GM12875 (cell line): ENCODE results near the gene USP49.

Experiments
- H3K4me3 ChIP-seq: one replicate; pipeline ENCODE4 v1.5.1; 2011; ENCODE audit warnings: low read depth, low read length, control low read depth
- CTCF ChIP-seq: IDR thresholded peaks from 2 replicates; pipeline ENCODE4 v1.5.1; 2011; ENCODE audit warnings: low read depth, mild to moderate bottlenecking, control low read depth, inconsistent platforms, low read length, moderate library complexity, borderline replicate concordance; ENCODE audit not compliant: insufficient read depth

USP49 gene

GRCh38 chr6:41811095-41811494 is 84.1 kb downstream of the USP49 start:
- no peak overlapping the region for H3K4me3 ChIP-seq
- no peak for TF ChIP-seq CTCF

GRCh38 chr6:41805830-41806774 is 89.1 kb downstream of the USP49 start:
- no peak overlapping the region for H3K4me3 ChIP-seq
- no peak for TF ChIP-seq CTCF

- H3K4me3 ChIP-seq = no peak overlapping the region
- no peak; the same call in 1 of the 2 replicates for TF ChIP-seq CTCF
Measured at GRCh38 chr6:41801380-41801779, 93.8 kb downstream of the USP49 start.

GRCh38 chr6:41799559-41799911 is 95.6 kb downstream of the USP49 start:
- H3K4me3 ChIP-seq = no peak overlapping the region
- TF ChIP-seq CTCF = no peak

GRCh38 chr6:41798901-41799558 is 96.1 kb downstream of the USP49 start:
- no peak overlapping the region for H3K4me3 ChIP-seq

GRCh38 chr6:41796474-41796873 is 98.7 kb downstream of the USP49 start:
- TF ChIP-seq CTCF = no peak

More at GRCh38 chr6:41798901-41799558, 96.1 kb downstream of the USP49 start:
- TF ChIP-seq CTCF = no peak

More at GRCh38 chr6:41796474-41796873, 98.7 kb downstream of the USP49 start:
- H3K4me3 ChIP-seq = no peak overlapping the region
